Activated CD4-positive, alpha-beta T cell treated with anti-CD3 and anti-CD28 coated beads, Interleukin-10, Interleukin-2, amounts not matched to agents 100 ng/mL and 50 ng/mL, durations not matched to agents 16 hours and 8 hours (primary cell): Measurements from ENCODE around the gene EP300.
"Not testable (repeated sequence)": the region's sequence is repeated elsewhere in the genome, so short reads cannot be mapped to it uniquely, and the experiment has no call there.

Experiments
- DNase-seq: peaks from one replicate; pipeline ENCODE4 v3.0.0-alpha.2; 2020

EP300 gene

DNA sequence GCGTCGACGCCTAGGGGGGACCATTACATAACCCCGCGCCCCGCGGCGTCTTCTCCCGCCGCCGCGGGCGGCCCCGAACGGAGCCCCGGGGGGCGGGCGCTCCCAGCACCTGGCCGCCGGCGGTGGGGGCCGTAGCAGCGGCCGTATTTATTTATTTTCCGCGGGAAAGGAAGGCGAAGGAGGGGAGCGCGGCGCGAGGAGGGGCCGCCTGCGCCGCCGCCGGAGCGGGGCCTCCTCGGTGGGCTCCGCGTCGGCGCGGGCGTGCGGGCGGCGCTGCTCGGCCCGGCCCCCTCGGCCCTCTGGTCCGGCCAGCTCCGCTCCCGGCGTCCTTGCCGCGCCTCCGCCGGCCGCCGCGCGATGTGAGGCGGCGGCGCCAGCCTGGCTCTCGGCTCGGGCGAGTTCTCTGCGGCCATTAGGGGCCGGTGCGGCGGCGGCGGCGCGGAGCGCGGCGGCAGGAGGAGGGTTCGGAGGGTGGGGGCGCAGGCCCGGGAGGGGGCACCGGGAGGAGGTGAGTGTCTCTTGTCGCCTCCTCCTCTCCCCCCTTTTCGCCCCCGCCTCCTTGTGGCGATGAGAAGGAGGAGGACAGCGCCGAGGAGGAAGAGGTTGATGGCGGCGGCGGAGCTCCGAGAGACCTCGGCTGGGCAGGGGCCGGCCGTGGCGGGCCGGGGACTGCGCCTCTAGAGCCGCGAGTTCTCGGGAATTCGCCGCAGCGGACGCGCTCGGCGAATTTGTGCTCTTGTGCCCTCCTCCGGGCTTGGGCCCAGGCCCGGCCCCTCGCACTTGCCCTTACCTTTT is at the start of gene EP300:
Gene EP300 (plus strand): TSS at position 570 of the 795 bp plus-strand sequence. CDS start 413 bp downstream, outside the sequence.
- DNase-seq, result peak; percentile 89

DNA sequence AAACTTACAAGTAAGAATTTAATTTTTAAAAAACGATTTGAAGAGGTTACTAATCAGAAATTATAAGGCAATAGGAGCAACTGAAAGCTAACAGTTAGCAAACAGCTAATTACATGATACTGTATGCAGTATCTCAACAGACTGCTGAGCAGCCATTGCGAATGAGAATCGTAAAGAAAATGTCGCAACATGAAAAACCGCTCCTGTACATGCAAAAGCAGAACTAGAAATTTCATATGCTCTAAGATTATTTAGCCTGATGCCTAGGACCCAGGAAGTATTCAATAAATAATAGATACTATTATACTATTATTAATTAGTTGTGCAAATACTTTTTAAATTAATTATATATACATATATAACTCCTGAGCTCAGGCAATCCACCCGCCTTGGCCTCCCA is 48.7 kb upstream of the EP300 start:
- DNase-seq, result no peak

DNA sequence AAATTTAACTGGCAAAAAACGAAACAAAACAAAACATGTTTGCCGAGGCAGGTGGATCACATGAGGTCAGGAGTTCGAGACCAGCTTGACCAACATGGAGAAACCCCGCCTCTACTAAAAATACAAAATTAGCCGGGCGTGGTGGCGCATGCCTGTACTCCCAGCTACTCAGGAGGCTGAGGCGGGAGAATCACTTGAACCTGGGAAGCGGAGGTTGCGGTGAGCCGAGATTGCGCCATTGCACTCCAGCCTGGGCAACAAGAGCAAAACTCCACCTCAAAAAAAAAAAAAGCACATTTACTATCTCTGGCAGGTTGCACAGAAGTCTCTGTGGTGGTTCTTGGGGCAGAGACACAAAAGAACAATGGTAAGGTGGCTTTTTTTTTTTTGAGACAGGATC is 46.8 kb upstream of the EP300 start:
- DNase-seq, result not testable (repeated sequence)

DNA sequence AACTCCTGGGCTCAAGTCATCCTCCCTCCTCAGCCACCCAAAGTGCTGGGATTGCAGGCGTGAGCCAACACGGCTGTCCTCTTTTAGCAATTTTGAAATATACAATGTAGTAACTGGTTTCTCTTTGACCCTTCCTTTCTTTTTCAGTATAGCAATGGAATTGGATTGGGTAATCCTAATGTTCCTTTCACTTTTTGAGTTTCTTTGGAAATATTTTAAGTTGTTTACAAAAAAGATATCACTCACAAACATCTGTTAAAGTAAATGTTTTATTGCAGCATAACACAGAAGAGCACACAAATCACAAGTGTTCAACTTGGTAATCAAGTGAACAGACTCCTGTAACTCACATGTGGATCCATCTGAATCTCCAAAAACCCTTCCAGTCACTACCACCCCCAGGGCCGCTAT is 44.6 kb upstream of the EP300 start:
- no peak for DNase-seq

DNA sequence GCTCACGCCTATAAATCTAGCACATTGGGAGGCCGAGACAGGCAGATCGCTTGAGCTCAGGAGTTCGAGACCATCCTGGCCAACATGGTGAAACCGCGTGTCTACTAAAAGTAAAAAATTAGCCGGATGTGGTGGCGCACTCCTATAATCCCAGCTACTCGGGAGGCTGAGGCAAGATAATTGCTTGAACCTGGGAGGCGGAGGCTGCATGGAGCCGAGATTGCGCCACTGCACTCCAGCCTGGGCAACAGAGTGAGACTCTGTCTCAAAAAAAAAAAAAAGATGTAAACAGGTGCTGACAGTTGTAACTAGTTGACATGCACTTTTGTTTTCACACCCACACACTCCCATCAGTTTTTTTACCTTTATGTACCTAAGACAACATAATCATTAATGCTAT is 44.0 kb upstream of the EP300 start:
- DNase-seq, result not testable (repeated sequence)

DNA sequence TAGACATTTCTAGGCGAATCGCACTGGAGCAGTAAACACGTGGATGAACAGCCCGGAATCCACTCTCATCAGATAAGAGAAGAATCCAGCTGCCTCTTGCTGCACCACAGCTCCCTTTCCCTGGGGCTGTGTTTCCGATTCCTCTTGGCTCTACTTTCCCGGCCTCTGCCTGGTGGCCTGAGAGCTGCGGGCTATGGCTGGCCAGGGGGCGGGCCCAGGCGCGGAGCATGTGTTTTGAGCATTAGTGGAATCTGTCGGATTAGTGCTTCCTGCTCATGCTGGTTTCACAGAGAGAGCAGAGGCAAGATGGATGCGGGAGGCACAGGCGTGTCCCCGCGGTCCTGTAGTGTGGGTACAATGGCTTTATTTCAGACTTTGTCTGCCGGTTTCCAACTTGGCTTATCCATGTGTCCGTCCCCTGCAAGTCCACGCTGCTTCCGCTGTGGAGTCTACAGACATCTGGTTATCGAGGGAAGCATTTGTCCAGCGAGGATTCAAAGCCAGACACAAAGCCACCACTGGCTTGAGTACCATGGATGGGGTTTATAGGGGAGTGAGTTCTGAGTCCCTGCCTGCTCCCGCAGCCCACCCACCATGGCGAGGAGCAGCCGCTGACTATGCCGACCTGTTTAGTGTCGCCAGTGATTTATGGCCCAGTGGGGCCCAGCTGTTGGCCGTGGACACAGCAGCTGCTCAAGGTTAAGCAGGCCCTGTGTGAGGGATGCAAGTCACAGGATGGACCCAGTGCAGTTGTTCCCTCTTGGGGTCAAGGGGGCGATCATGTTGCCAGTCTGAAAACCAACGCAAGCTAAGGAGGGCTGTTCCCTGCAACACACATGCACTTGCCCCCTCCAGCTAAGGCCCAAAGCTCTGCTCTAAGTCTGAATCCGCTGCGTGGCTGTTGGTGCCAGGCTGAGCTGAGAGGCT is 43.3 kb upstream of the EP300 start:
- no peak for DNase-seq

DNA sequence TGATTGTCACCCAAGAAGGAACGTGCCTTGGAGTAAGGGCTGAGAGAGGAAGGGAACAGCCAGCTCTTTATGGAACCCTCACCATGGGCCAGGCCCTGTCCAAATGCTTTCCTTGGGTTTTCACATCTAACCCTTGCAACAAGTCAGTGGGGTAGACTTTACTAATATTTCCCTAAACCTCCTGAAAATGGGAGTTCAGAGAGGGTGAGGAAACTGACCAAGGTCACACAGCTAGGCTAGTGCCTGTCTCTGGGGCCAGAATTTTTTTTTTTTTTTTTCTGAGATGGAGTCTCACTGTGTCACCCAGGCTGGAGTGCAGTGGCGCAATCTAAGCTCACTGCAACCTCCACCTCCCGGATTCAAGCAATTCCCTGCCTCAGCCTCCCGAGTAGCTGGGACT is 42.6 kb upstream of the EP300 start:
- DNase-seq, result not testable (repeated sequence)

DNA sequence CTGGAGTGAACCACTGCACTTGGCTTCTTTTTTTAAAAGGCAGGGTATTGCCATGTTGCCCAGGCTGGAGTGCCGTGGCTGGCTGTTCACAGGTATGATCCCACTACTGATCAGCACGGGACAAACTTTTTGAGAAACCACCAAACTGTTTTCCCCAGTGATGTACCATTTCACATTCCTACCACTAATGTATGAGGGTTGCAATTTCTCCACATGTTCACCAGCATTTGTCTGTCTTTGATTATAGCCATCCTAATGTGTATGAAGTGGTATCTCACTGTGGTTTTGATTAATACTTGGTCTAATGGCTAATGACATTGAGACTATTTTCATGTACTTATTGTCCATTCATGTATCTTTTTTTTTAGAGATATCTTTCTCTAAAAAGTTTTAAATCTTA is 41.5 kb upstream of the EP300 start:
- no peak for DNase-seq

DNA sequence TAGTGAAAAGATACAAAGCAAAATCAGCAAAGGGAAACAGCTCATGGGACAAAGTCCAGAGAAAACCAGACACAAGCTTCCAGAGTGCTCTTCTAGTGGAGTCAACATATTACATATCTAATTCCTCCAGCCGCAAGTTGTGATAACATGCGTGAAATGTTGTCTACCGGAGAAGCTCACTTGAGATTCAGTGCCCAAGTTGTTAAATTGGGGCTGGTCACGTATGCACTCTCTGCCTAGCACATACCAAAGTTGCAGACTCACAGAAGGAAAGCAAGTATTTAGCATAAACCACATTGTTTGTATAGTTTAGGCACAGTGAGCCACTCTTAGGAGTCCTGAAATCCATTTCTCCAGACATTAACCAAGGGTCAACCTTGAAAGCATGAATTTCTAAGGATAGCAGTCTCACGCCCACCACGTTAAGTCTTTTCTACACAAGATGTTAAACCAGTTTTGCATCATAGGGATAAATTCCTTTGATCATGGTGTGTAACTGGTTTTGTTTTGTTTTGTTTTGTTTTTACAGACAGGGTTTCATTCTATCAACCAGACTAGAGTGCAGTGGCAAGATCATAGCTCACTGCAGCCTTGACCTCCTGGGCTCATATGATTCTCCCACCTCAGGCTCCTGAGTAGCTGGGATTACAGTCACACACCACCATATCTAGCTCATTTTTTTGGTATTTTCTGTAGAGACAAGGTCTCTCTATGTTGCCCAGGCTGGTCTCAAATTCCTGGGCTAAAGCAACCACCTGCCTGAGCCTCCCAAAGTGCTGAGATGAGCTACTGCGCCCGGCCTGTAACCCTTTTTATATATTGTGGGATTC is 39.5 kb upstream of the EP300 start:
- DNase-seq, result no peak

DNA sequence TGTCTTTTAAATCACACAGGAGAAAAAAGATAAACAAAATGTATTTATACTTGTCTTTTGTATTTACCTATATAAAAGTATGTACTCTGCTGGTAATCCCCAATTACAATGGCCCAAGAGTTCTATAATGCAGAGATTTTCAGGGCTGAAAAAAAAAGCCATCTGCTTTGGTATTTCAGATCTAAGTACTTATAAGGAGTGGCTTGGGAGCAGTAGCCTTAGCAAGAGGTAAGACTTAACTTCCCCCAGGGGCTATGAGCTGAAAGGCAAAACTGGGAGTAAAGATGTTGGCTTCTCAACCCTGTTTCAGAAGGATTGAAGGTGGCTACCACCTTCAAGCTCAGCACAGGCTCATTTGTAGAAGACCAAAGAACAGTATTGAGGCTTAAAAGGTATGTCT is 35.3 kb upstream of the EP300 start:
- DNase-seq, result no peak

DNA sequence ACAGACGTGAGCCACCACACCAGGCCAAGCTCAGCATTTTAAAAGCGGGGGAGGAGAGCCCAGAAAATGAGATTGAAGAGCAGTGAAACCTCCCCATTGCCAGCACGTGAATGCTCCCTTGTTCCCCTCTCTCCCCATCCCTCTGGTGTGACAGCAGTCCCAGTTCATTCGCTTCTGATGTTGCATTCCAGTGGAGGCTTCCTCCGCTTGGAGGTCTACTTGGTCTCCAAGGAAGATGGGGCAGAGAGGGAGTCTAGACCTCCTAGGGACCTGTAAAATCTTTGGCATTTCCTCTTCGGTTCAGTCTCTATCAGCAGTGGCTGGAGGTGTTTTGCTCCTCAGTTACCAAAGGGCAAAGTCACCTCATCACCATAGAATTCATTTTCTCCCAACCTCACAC is 30.2 kb upstream of the EP300 start:
- no peak for DNase-seq

DNA sequence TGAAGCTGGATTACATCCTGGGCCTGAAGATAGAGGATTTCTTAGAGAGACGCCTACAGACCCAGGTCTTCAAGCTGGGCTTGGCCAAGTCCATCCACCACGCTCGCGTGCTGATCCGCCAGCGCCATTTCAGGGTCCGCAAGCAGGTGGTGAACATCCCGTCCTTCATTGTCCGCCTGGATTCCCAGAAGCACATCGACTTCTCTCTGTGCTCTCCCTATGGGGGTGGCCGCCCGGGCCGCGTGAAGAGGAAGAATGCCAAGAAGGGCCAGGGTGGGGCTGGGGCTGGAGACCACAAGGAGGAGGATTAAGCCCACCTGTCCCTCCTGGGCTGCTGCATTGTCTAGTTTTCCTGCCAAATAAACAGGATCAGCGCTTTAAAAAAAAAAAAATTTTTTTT is 28.1 kb upstream of the EP300 start:
- not testable (repeated sequence) for DNase-seq

DNA sequence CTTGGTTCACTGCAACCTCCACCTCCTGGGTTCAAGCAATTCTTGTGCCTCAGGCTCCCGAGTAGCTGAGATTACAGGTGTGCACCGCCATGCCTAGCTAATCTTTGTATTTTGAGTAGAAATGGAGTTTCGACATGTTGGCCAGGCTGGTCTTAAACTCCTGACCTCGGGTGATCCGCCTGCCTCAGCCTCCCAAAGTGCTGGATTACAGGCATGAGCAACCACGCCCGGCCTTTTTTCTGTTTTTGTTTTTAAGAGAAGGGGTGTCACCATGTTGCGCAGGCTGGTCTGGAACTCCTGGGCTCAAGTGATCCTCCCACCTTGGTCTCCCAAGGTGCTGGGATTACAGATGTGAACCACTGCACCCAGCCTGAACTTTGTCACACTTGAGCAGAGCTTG is 26.1 kb upstream of the EP300 start:
- not testable (repeated sequence) for DNase-seq

DNA sequence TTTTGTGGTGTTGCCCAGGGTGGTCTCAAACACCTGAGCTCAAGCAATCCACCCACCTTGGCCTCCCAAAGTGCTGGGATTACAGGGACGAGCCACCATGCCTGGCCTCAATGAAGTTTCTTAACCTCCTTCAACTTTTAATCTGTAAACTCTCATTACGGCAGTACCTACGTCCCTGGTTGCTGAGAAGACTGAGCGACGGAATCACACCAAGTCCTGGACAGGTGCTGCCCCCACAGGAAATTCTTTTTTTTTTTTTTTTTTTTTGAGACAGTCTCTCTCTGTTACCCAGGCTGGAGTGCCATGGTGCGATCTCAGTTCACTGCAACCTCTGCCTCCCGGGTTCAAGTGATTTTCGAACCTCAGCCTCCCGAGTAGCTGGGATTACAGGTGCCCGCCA is 24.4 kb upstream of the EP300 start:
- DNase-seq, result not testable (repeated sequence)

DNA sequence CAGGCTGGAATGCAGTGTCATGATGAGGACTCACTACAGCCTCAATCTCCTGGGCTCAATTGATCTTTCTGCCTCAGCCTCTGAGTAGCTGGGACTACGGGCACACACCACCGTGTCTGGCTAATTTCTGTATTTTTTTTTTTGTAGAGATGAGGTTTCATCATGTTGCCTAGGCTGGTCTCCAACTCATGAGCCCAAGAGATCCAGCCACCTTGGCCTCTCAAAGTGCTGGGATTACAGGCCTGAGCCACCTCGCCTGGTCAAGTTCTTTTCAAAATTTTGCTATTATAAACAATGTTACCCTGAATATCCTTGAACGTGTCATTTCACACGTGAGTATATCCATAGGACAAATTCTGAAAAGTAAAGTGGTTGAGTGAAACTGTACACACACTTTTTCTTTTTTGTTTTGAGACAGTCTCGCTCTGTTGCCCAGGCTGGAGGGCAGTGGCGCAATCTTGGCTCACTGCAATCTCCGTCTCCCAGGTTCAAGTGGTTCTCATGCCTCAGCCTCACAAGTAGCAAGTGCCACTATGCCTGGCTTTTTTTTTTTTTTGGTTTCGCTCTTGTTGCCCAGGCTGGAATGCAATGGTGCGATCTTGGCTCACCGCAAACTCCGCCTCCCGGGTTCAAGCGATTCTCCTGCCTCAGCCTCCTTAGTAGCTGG is 21.6 kb upstream of the EP300 start:
- DNase-seq, result no peak

DNA sequence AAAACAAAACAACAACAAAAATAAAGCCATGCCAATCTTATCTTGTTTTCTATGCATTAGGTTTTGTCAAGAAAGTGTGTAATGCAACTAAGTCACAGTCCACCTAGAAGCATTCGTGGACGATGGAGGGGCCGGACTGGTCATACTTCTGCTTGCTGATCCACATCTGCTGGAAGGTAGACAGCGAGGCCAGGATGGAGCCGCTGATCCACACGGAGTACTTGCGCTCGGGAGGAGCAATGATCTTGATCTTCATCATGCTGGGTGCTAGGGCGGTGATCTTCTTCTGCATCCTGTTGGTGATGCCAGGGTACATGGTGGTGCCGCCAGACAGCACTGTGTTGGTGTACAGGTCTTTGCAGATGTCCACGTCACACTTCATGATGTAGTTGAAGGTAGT is 18.3 kb upstream of the EP300 start:
- no peak for DNase-seq

DNA sequence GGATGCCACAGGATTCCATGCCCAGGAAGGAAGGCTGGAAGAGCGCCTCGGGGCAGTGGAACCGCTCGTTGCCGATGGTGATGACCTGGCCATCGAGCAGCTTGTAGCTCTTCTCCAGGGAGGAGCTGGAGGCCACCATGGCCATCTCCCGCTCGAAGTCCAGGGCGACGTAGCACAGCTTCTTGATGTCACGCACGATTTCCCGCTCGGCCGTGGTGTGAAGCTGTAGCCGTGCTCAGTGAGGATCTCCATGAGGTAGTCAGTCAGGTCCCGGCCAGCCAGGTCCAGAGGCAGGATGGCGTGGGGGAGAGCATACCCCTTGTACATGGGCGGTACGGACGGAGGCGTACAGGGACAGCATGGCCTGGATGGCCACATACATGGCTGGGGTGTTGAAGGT is 17.9 kb upstream of the EP300 start:
- no peak for DNase-seq

DNA sequence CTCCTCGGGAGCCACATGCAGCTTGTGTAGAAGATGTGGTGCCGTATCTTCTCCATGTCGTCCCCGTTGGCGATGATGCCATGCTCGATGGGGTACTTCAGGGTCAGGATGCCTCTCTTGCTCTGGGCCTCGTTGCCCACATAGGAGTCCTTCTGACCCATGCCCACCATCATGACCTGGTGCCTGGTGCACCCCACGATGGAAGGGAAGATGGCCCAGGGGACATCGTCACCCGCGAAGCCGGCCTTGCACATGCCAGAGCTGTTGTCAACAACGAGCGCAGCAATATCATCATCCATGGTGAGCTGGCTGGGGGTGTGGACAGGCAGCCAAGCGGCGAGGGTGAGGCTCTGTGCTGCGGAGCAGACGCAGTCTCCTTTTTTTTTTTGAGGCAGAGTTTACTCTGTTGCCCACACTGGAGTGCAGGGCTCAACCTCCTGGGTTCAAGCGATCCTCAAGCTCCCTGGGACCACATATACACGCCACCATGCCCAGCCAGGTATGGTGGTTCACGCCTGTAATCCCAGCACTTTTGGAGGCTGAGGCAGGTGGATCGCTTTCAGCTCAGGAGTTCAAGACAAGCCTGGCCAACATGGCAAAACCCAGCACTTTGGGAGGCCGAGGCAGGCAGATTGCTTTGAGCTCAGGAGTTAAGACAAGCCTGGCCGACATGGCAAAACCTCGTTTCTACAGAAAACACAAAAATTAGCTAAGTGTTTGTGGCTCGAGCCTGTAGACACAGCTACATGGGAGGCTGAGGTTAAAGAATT is 17.3 kb upstream of the EP300 start:
- DNase-seq, result no peak

DNA sequence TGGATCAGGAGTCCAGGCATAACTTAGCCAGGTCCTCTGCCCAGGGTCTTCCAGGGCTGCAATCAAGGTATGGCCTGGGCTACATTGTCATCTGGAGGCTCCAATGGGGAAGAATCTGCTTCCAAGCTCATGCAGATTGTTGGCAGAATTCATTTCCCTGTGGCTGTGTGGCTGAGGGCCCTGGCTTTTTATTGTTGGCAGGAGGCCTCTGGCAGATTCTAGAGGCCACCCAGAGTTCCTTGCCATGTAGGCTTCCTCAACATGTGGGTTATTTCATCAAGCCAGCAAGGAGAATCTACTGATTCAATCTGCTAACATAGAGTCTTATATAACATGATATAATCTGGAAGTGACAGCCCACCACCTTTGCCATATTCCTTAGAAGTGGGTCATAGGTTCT is 16.4 kb upstream of the EP300 start:
- no peak for DNase-seq

DNA sequence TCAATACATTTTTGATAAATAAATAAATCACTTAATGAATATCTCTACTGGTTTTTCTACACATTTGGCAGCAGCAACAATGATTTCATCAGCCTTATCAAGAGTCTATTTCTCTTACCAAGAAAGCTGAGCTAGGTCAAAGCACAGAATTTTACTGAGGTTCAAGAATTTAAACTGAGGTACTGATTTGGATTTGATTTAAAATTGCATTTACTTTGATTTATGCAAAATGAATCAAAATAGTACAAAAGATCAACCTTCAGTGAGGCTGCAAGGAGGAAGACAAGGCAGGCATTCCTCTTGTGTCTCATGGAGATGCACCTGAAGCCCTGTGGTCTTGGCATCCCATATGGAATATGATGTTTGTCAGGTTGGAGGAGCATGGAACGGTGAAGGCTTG is 15.5 kb upstream of the EP300 start:
- DNase-seq, result no peak

DNA sequence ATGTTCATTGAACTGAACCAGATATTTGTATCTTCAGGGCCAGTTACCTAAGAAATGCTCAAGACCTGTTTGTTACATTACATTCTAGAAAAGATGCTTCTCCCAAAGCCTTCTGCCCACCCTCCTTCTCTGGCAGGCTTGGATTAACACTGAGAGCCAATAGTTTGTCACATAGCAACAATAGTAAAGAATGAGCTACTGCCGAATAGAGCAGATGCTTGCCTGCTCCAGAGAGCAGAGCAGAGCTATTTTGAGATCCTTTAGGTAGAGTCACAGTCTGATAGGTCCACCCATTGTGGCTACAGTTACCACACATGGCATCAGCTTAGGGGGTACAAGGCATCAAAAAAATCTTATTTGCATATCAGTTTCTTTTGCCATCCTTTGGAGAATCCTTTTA is 13.5 kb upstream of the EP300 start:
- no peak for DNase-seq

DNA sequence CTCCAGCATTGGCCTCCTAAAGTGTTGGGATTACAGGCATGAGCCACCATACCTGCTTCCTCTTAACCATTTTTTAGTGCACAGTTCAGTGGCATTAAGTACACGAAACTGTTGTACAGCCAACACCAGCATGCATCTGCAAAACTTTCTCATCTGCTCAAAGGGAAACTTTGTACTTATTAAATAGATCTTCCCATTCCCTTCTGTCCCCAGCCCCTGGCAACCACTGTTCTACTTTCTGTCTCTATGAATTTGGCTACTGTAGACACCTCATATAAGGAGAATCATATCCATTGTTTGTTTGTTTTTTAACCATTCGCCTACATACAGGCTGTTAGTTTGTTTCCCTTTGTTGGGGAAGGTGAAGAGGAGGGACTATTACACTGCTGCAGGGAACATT is 6.5 kb upstream of the EP300 start:
- no peak for DNase-seq
